Activated T-helper 1 cell treated with anti-CD3 and anti-CD28 coated beads, Interleukin-12 subunit alpha, Interleukin-12 subunit beta, Interleukin-2, Interleukin-4 antibody, amounts not matched to agents 30 ng/mL and 10 ng/mL and 1 ng/mL, durations not matched to agents 14 hours and 24 hours and 36 hours (primary cell): Measurements from ENCODE around the gene SLC16A12. TPM values are rescaled to one million over a fixed set of nuclear protein-coding genes. Genes with fewer than 3 reads are reported as not detected.
"Not testable (repeated sequence)": the region's sequence is repeated elsewhere in the genome, so short reads cannot be mapped to it uniquely, and the experiment has no call there.

Source experiments
- DNase-seq: peaks from one replicate; pipeline ENCODE4 v3.0.0; 2021; ENCODE audit warnings: low spot score
- H3K27ac Mint-ChIP-seq: one replicate; pipeline ENCODE4 v1.8.0; 2021; ENCODE audit warnings: mild to moderate bottlenecking, mixed read lengths
- H3K27me3 Mint-ChIP-seq: one replicate; pipeline ENCODE4 v1.8.0; 2022; ENCODE audit warnings: mild to moderate bottlenecking, moderate library complexity, mixed read lengths; ENCODE audit not compliant: insufficient read depth
- H3K36me3 Mint-ChIP-seq: one replicate; pipeline ENCODE4 v1.8.0; 2021; ENCODE audit warnings: low read depth, mixed read lengths
- H3K4me1 Mint-ChIP-seq: one replicate; pipeline ENCODE4 v1.8.0; 2021; ENCODE audit warnings: low read depth, mixed read lengths
- H3K4me3 Mint-ChIP-seq: one replicate; pipeline ENCODE4 v1.8.0; 2021; ENCODE audit warnings: mild to moderate bottlenecking, moderate library complexity, mixed read lengths
- H3K9me3 Mint-ChIP-seq: one replicate; pipeline ENCODE4 v1.8.0; 2021; ENCODE audit warnings: mixed read lengths
- intact Hi-C: fragments of 100-400 bp; cut with micrococcal nuclease; formaldehyde crosslinking; loops from one replicate; pipeline ENCODE4 v1.15.1; 2024
- total RNA-seq: library from RNA; stranded (reverse); gene quantifications from 2 replicates; pipeline ENCODE4 v1.2.3, GENCODE V29; 2022

SLC16A12 gene
- total RNA-seq, 1 donor from 2014 or later, result not detected

GRCh38 chr10:89414146-89414878 is 121.1 kb downstream of the SLC16A12 start, which contains the start of gene IFIT5:
IFIT5 (plus strand) TSS chr10:89414568; CDS start chr10:89414799, 231 bp downstream.
- H3K4me3 Mint-ChIP-seq, result peak within 1 kb of the TSS; percentile 92
- intact Hi-C loops, result loop anchor here (1.0 to 10.0 kb wide), 7 partner anchors 22 to 590 kb away; partner anchors contain the start of genes FAS, IFIT1, KIF20B and PANK1
- H3K27ac Mint-ChIP-seq, result peak within 1 kb of the TSS; percentile 97
- H3K36me3 Mint-ChIP-seq, result peaks cover 38% of the 10 kb centered on the region
- H3K9me3 Mint-ChIP-seq, result peaks cover 11% of the 10 kb centered on the region
- DNase-seq, result peak; percentile 65
- H3K4me1 Mint-ChIP-seq, result peaks cover 72% of the 10 kb centered on the region
- H3K27me3 Mint-ChIP-seq, result no peaks in the 10 kb centered on the region

DNA sequence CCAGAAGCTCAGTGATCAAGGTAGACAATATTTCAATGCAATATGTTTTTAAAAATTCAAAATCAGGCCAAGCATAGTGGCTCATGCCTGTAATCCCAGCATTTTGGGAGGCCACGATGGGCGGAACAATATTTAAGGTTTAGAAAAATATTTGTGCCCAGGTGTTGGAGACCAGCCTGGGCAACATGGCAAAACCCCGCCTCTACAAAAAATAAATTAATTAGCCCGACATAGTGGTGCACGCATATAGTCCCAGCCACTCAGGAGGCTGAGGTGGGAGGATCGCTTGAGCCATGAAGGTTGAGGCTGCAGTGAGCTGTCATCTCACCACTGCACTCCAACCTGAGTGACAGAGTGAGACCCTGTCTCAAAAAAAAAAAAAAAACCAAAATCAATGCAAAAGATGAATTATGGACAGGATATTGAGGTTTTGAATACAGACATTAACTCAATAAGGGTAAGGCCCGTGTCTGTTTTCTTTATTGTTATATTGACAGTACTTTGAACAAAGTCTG is 121.9 kb downstream of the SLC16A12 start:
- Mint-ChIP-seq H3K27me3 (no peaks in the 10 kb centered on the region), H3K4me1 (peaks cover 70% of the 10 kb centered on the region), H3K9me3 (peaks cover 11% of the 10 kb centered on the region), H3K27ac (peak overlapping the region; percentile 95), H3K36me3 (peaks cover 37% of the 10 kb centered on the region), H3K4me3 (peak overlapping the region; percentile 92)
- intact Hi-C loops, result loop anchor here (5.0 to 10.0 kb wide), 3 partner anchors 421 to 589 kb away; partner anchors contain the start of genes FAS and STAMBPL1
- DNase-seq, result no peak

- H3K27ac Mint-ChIP-seq, DNase-seq, H3K27me3 Mint-ChIP-seq: not testable (repeated sequence)
- intact Hi-C loops, result loop anchor here (5.0 to 10.0 kb wide), 3 partner anchors 420 to 587 kb away; partner anchors contain the start of genes FAS and STAMBPL1
- Mint-ChIP-seq H3K9me3 (peaks cover 11% of the 10 kb centered on the region), H3K36me3 (peaks cover 29% of the 10 kb centered on the region), H3K4me3 (peak overlapping the region; percentile 50), H3K4me1 (peaks cover 59% of the 10 kb centered on the region)
Observed at GRCh38 chr10:89412276-89412675, 123.1 kb downstream of the SLC16A12 start.

DNA sequence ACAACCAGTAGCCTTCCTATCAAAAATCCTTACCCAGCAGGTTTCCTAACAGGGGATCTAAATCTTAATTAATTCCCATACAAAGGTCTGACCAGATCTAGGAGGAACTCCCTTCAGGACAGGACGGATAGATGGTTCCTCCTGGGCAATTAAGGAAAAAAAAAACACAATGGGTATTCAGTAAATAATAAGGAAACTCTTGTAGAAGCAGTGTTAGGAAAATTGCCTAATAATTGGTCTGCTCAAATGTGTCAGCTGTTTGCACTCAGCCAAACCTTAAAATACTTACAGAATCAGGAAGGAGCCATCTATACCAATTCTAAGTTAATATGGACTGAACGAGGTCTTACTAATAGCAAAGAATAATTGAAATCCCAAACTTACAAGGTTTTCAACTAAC is 124.3 kb downstream of the SLC16A12 start:
- peaks cover 24% of the 10 kb centered on the region for H3K36me3 Mint-ChIP-seq
- H3K4me3 Mint-ChIP-seq, H3K27me3 Mint-ChIP-seq, DNase-seq, H3K27ac Mint-ChIP-seq: not testable (repeated sequence)
- peaks cover 47% of the 10 kb centered on the region for H3K4me1 Mint-ChIP-seq
- H3K9me3 Mint-ChIP-seq, result peaks cover 11% of the 10 kb centered on the region
- intact Hi-C loops, result loop anchor here (5.0 to 10.0 kb wide), 3 partner anchors 419 to 586 kb away; partner anchors contain the start of genes FAS and STAMBPL1

DNA sequence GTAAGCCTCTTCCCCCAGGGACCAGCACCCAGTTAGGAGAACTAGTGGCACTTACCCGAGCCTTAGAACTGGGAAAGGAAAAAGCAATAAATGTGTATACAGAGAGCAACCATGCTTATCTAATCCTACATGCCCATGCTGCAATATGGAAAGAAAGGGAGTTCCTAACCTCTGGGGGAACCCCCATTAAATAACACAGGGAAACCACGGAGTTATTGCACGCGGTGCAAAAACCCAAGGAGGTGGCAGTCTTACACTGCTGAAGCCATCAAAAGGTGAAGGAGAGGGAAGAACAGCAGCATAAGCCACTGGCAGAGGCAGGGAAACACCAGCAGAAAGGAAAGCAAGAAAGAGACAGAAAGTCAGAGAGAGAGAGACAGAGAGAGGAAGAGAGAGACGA is 124.8 kb downstream of the SLC16A12 start:
- H3K27ac Mint-ChIP-seq, result peak overlapping the region; percentile 5
- H3K4me1 Mint-ChIP-seq, result peaks cover 41% of the 10 kb centered on the region
- intact Hi-C loops, result loop anchor here (5.0 to 10.0 kb wide), 3 partner anchors 418 to 586 kb away; partner anchors contain the start of genes FAS and STAMBPL1
- H3K36me3 Mint-ChIP-seq, result peaks cover 25% of the 10 kb centered on the region
- not testable (repeated sequence) for H3K27me3 Mint-ChIP-seq, DNase-seq, H3K4me3 Mint-ChIP-seq
- H3K9me3 Mint-ChIP-seq, result peaks cover 16% of the 10 kb centered on the region

DNA sequence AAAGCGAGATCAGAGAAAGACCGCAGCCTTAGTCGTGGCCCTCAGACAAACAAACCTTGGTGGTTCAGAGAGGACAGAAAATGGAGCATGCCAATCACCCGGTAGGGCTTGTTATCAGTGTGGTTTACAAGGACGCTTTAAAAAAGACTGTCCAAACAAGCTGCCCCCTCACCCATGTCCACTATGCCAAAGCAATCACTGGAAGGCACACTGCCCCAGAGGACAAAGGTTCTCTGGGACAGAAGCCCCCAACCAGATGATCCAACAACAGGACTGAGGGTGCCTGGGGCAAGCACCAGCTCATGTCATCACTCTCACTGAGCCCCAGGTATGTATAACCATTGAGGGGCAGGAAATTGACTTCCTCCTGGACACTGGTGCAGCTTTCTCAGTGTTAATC is 126.1 kb downstream of the SLC16A12 start:
- peaks cover 24% of the 10 kb centered on the region for H3K36me3 Mint-ChIP-seq
- H3K4me1 Mint-ChIP-seq, result peaks cover 36% of the 10 kb centered on the region
- peaks cover 16% of the 10 kb centered on the region for H3K9me3 Mint-ChIP-seq
- H3K27me3 Mint-ChIP-seq, intact Hi-C loops, DNase-seq, H3K27ac Mint-ChIP-seq, H3K4me3 Mint-ChIP-seq: not testable (repeated sequence)

DNA sequence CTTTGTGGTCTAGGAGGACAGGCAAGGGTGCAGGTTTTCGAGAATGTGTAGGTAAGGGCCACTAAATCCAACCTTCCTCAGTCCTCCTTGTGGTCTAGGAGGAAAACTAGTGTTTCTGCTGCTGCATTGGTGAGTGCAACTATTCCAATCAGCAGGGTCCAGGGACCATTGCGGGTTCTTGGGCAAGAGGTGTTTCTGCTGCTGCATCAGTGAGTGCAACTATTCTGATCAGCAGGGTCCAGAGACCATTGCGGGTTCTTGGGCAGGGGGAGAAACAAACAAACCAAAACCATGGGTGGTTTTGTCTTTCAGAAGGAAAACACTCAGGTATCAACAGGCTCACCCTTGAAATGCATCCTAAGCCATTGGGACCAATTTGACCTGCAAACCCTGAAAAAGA is 127.6 kb downstream of the SLC16A12 start:
- DNase-seq, H3K27me3 Mint-ChIP-seq, H3K27ac Mint-ChIP-seq, H3K4me3 Mint-ChIP-seq, intact Hi-C loops: not testable (repeated sequence)
- Mint-ChIP-seq H3K36me3 (peaks cover 32% of the 10 kb centered on the region), H3K9me3 (peaks cover 16% of the 10 kb centered on the region), H3K4me1 (peaks cover 24% of the 10 kb centered on the region)

GRCh38 chr10:89406178-89406577 is 129.2 kb downstream of the SLC16A12 start:
- H3K9me3 Mint-ChIP-seq, intact Hi-C loops, H3K27ac Mint-ChIP-seq, H3K4me3 Mint-ChIP-seq, DNase-seq, H3K4me1 Mint-ChIP-seq, H3K27me3 Mint-ChIP-seq: not testable (repeated sequence)
- H3K36me3 Mint-ChIP-seq, result peaks cover 35% of the 10 kb centered on the region

GRCh38 chr10:89404104-89405047 is 131.0 kb downstream of the SLC16A12 start:
- H3K4me3 Mint-ChIP-seq, result no peak overlapping the region
- intact Hi-C loops, result no loop called here
- H3K4me1 Mint-ChIP-seq, result no peaks in the 10 kb centered on the region
- no peak overlapping the region for H3K27ac Mint-ChIP-seq
- no peak for DNase-seq
- H3K36me3 Mint-ChIP-seq, result peaks cover 34% of the 10 kb centered on the region
- peaks cover 5% of the 10 kb centered on the region for H3K9me3 Mint-ChIP-seq
- no peaks in the 10 kb centered on the region for H3K27me3 Mint-ChIP-seq

GRCh38 chr10:89403043-89403442 is 132.4 kb downstream of the SLC16A12 start:
- Mint-ChIP-seq H3K27ac (no peak overlapping the region), H3K4me3 (no peak overlapping the region), H3K4me1 (peaks cover 10% of the 10 kb centered on the region), H3K27me3 (no peaks in the 10 kb centered on the region), H3K9me3 (peaks cover 5% of the 10 kb centered on the region), H3K36me3 (peaks cover 34% of the 10 kb centered on the region)
- intact Hi-C loops, result no loop called here
- no peak for DNase-seq

DNA sequence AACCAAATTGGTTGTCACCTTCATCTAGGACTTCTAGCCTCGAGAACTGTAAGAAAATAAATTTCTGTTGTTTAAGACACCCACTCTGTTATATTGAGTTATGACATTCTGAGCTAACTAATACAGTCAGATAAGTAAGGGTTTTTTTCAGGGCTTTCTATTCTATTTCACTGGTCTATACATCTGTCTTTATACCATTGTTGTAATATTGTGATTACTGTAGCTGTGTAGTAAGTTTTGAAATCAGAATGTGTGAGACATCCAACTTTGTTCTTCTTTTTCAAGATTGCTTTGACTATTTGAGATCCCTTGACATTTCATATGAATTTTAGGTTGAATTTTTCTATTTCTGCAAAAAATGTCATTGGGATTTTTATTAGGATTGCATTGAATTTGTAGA is 135.4 kb downstream of the SLC16A12 start:
- Mint-ChIP-seq H3K27ac (no peak overlapping the region), H3K36me3 (peaks cover 38% of the 10 kb centered on the region)
- intact Hi-C loops, result no loop called here

GRCh38 chr10:89398003-89398749 is 137.2 kb downstream of the SLC16A12 start:
- Mint-ChIP-seq H3K27ac (no peak overlapping the region), H3K27me3 (no peaks in the 10 kb centered on the region), H3K36me3 (peaks cover 28% of the 10 kb centered on the region), H3K9me3 (peaks cover 5% of the 10 kb centered on the region), H3K4me1 (peaks cover 41% of the 10 kb centered on the region), H3K4me3 (no peak overlapping the region)
- DNase-seq, result no peak
- intact Hi-C loops, result no loop called here

More for the DNA sequence above, 135.4 kb downstream of the SLC16A12 start:
- DNase-seq, result no peak
- Mint-ChIP-seq H3K4me3 (no peak overlapping the region), H3K4me1 (peaks cover 32% of the 10 kb centered on the region), H3K27me3 (no peaks in the 10 kb centered on the region), H3K9me3 (peaks cover 5% of the 10 kb centered on the region)
